HEK293 (cell line): Measurements from ENCODE around the gene LSMEM2.
A peak's percentile ranks its signal among the peaks of the same experiment; 100 is the strongest.

ENCODE experiments used
- IKZF3 ChIP-seq: fragments of 450-650 bp; IDR thresholded peaks from 2 replicates; pipeline ENCODE4 v1.5.0; 2018; ENCODE audit warnings: missing biosample characterization, mild to moderate bottlenecking, missing genetic modification characterization, moderate library complexity
- OVOL3 ChIP-seq: fragments of 450-650 bp; formaldehyde crosslinking; IDR thresholded peaks from 2 replicates; pipeline ENCODE4 v1.5.1; 2016; ENCODE audit warnings: missing biosample characterization, missing genetic modification characterization
- PBX3 ChIP-seq: sonication (generic); formaldehyde crosslinking; IDR thresholded peaks from 2 replicates; pipeline ENCODE4 v1.8.1; 2022; ENCODE audit warnings: mild to moderate bottlenecking, moderate library complexity, missing genetic modification reagents
- REPIN1 ChIP-seq: fragments of 450-650 bp; formaldehyde crosslinking; IDR thresholded peaks from 2 replicates; pipeline ENCODE4 v1.5.1; 2017; ENCODE audit warnings: missing biosample characterization, missing genetic modification characterization, low read depth
- TRIM28 ChIP-seq: IDR thresholded peaks from 2 replicates; pipeline ENCODE4 v1.6.1; 2011; ENCODE audit warnings: low read length, control low read depth, borderline replicate concordance
- ZBTB1 ChIP-seq: fragments of 450-650 bp; formaldehyde crosslinking; IDR thresholded peaks from 2 replicates; pipeline ENCODE4 v1.5.1; 2016; ENCODE audit warnings: missing biosample characterization, missing genetic modification characterization
- ZBTB20 ChIP-seq: fragments of 450-650 bp; formaldehyde crosslinking; IDR thresholded peaks from 2 replicates; pipeline ENCODE4 v1.5.1; 2016; ENCODE audit warnings: missing biosample characterization, missing genetic modification characterization
- ZBTB21 ChIP-seq: fragments of 450-650 bp; formaldehyde crosslinking; IDR thresholded peaks from 2 replicates; pipeline ENCODE4 v1.5.1; 2017; ENCODE audit warnings: missing biosample characterization, missing genetic modification characterization
- ZFP41 ChIP-seq: fragments of 450-650 bp; formaldehyde crosslinking; IDR thresholded peaks from 2 replicates; pipeline ENCODE4 v1.5.1; 2016; ENCODE audit warnings: missing biosample characterization, missing genetic modification characterization, borderline replicate concordance
- ZNF133 ChIP-seq: fragments of 450-650 bp; formaldehyde crosslinking; IDR thresholded peaks from 2 replicates; pipeline ENCODE4 v1.5.1; 2016; ENCODE audit warnings: missing biosample characterization, missing genetic modification characterization
- ZNF221 ChIP-seq: fragments of 450-650 bp; formaldehyde crosslinking; IDR thresholded peaks from 2 replicates; pipeline ENCODE4 v1.5.1; 2017; ENCODE audit warnings: missing biosample characterization, missing genetic modification characterization, borderline replicate concordance
- ZNF311 ChIP-seq: fragments of 450-650 bp; formaldehyde crosslinking; IDR thresholded peaks from 2 replicates; pipeline ENCODE4 v1.5.1; 2017; ENCODE audit warnings: missing biosample characterization, missing genetic modification characterization, borderline replicate concordance
- ZNF354C ChIP-seq: fragments of 450-650 bp; formaldehyde crosslinking; IDR thresholded peaks from 2 replicates; pipeline ENCODE4 v1.5.1; 2016; ENCODE audit warnings: missing biosample characterization, missing genetic modification characterization, low read depth, borderline replicate concordance
- ZNF513 ChIP-seq: fragments of 450-650 bp; IDR thresholded peaks from 2 replicates; pipeline ENCODE4 v1.5.1; 2018; ENCODE audit warnings: missing biosample characterization, missing genetic modification characterization
- ZNF530 ChIP-seq: fragments of 450-650 bp; formaldehyde crosslinking; IDR thresholded peaks from 2 replicates; pipeline ENCODE4 v1.5.1; 2016; ENCODE audit warnings: low read depth, missing biosample characterization, missing genetic modification characterization
- ZNF560 ChIP-seq: fragments of 450-650 bp; formaldehyde crosslinking; IDR thresholded peaks from 2 replicates; pipeline ENCODE4 v1.5.1; 2017; ENCODE audit warnings: missing biosample characterization, missing genetic modification characterization, borderline replicate concordance
- ZNF580 ChIP-seq: fragments of 450-650 bp; formaldehyde crosslinking; IDR thresholded peaks from 2 replicates; pipeline ENCODE4 v1.5.1; 2016; ENCODE audit warnings: missing biosample characterization, missing genetic modification characterization
- ZNF660 ChIP-seq: fragments of 450-650 bp; IDR thresholded peaks from 2 replicates; pipeline ENCODE4 v1.5.1; 2018; ENCODE audit warnings: missing biosample characterization, mild to moderate bottlenecking, missing genetic modification characterization
- ZNF670 ChIP-seq: fragments of 450-650 bp; formaldehyde crosslinking; IDR thresholded peaks from 2 replicates; pipeline ENCODE4 v1.5.1; 2016; ENCODE audit warnings: missing biosample characterization, missing genetic modification characterization, low read depth
- ZNF704 ChIP-seq: fragments of 450-650 bp; formaldehyde crosslinking; IDR thresholded peaks from 2 replicates; pipeline ENCODE4 v1.5.1; 2016; ENCODE audit warnings: missing biosample characterization, missing genetic modification characterization
- ZNF791 ChIP-seq: fragments of 450-650 bp; formaldehyde crosslinking; IDR thresholded peaks from 2 replicates; pipeline ENCODE4 v1.5.1; 2016; ENCODE audit warnings: missing biosample characterization, missing genetic modification characterization
- TF ChIP-seq, protein P1 (sequence below): fragments of 450-650 bp; formaldehyde crosslinking; IDR thresholded peaks from 2 replicates; pipeline ENCODE4 v1.5.1; 2016; ENCODE audit warnings: missing biosample characterization, missing genetic modification characterization, low read depth

The LSMEM2 gene

DNA sequence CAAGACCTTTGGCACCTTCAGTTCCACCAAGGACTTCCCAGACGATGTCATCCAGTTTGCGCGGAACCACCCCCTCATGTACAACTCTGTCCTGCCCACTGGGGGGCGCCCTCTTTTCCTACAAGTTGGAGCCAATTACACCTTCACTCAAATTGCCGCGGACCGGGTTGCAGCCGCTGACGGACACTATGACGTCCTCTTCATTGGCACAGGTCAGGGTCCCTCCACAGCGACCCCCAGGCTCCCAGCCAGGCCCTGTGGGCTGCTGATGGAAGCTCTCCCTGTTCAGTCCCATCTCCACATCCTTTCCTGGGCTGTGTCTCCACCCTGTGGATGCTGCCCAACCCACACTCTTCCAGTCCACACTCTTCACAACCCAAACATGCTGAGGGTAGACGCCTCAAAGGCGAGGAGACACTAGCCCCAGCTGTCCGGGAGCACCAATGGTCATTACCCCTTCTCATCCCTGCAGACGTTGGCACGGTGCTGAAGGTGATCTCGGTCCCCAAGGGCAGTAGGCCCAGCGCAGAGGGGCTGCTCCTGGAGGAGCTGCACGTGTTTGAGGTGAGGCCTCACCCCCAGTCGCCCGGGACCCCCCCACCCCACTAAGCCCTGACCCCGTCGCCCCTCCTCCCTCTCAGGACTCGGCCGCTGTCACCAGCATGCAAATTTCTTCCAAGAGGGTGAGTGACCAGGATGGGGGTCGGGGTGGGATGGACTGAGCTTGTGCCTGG lies 4.3 kb upstream of the LSMEM2 start (continued):
- TF ChIP-seq ZBTB20 (tag by site-specific recombination) = no peak
- TF ChIP-seq ZNF133 (tag by site-specific recombination) = peak; percentile 99
- no peak for TF ChIP-seq OVOL3 (tag by site-specific recombination)
- no peak; the same call in 1 of the 2 replicates for TF ChIP-seq ZBTB21 (tag by site-specific recombination)
- TF ChIP-seq ZBTB1 = no peak
- no peak for TF ChIP-seq ZFP41 (tag by site-specific recombination)
- TF ChIP-seq IKZF3 (tag by site-specific recombination) = no peak
- no peak for TF ChIP-seq ZNF354C (tag by site-specific recombination)
- TF ChIP-seq, protein P1, sequence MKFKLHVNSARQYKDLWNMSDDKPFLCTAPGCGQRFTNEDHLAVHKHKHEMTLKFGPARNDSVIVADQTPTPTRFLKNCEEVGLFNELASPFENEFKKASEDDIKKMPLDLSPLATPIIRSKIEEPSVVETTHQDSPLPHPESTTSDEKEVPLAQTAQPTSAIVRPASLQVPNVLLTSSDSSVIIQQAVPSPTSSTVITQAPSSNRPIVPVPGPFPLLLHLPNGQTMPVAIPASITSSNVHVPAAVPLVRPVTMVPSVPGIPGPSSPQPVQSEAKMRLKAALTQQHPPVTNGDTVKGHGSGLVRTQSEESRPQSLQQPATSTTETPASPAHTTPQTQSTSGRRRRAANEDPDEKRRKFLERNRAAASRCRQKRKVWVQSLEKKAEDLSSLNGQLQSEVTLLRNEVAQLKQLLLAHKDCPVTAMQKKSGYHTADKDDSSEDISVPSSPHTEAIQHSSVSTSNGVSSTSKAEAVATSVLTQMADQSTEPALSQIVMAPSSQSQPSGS (tag by site-specific recombination) = peak; percentile 72; the same call in 1 of the 2 replicates
- no peak for TF ChIP-seq ZNF530 (tag by site-specific recombination)
- no peak for TF ChIP-seq ZNF560
- TF ChIP-seq REPIN1 = no peak
- TF ChIP-seq PBX3 (CRISPR knock-in tag) = no peak
- TF ChIP-seq ZNF513 (tag by site-specific recombination) = no peak
- no peak for TF ChIP-seq ZNF704 (tag by site-specific recombination)
- TF ChIP-seq ZNF791 = no peak
- TF ChIP-seq ZNF670 (tag by site-specific recombination) = no peak
- no peak for TF ChIP-seq ZNF221
- no peak for TF ChIP-seq ZNF580 (tag by site-specific recombination)
- no peak for TF ChIP-seq ZNF660 (tag by site-specific recombination)
- no peak for TF ChIP-seq ZNF311
- 0 out of 2 replicates have a peak, but pooled peaks have one; percentile 35 for TF ChIP-seq TRIM28
